NCI-H1436 treated with DMSO at 0.1 percent for 48 hours (cell line): ENCODE measurements around the gene GOSR2.

ENCODE experiments used
- DNase-seq: peaks from one replicate; lab custom pipeline; 2025; lab: John Stamatoyannopoulos, UW

The GOSR2 gene

DNA sequence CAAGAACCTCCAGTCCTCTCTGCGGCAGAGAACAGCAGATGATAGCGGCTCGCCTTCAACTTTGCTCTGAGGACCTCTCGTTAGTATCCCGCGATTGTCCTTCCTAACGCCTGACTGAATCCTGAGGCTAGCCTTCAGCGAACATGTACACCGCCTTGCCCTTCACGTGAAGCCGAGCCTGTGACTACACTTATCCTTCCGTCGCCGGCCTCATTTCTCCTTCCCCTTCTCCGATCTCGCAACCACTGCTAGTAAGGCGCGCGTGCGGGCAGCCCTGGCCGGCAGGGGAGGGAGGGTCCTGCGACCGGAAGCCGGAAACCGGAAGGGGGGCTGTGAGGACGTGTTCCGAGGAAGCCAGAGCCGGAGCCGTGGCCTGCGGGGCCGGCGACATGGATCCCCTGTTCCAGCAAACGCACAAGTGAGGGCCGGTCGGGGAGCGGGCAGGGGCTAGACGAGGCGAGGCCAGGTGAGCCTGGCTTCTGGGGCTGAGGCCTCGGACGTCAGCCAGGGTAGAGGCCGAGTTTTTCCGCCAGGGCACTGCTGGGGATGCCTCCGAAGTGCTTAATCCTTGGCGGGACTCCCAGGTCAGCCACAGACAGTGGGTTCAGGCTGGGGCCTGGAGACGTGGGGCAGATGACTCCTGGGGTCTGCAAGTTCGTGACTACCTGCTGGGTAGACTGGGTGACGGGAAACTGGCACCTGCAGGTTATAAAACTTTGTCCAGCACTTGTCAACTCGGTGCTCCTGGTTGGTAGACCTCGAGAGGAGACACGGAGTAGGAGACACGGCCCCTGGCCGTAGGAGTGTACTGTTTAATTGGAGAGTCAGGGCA is at the start of gene GOSR2:
TSS of gene GOSR2 (plus strand) at position 357 of the 832 bp plus-strand sequence. CDS start at position 390, 33 bp downstream.
- peak; percentile 80 for DNase-seq

DNA sequence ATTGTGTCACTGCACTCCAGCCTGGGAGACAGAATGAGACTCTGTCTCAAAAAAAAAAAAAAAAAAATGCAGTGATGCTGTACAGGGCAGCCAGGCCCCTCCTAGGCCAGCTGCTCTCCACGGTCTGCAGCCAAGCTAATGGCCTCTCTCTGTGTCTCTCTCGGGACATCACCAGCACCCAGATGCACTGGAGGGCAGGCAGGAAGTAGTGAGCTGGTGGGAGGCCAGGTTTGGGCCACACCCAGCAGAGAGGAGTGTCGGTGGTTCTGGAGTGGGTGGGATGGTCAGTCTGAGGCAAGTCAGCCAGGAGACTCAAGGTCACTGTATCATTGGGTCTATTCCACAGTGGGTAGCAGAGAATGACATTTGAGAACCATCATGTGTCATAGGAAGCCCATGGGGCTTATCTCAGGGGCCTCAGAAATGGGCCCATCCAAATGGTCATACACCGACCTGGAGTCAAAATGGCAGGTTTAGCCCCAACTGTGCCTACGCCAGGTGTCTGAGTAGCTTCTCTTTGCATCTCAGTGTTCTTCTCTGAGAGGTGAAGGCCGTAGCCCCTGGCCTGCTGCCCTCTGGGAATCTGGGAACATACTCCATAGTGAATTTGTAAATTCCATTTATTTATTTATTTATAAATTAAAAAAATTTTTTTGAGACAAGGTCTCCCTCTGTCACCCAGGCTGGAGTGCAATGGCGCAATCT is 48.9 kb upstream of the GOSR2 start:
- DNase-seq: no peak

DNA sequence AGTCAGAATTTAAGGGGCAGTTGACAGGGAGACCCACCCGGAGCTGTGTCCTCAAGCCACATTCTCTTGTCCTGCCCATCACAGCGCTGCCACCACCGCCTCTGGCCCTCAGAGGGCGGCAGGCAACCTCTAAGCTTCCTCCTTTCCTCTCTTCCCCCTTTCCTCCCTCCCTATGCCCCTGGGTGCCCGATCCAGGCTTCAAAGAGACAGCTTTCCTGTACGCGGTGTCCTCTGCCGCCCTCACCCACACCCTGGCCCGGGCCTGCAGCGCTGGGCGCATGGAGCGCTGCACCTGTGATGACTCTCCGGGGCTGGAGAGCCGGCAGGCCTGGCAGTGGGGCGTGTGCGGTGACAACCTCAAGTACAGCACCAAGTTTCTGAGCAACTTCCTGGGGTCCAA is 48.1 kb upstream of the GOSR2 start:
- DNase-seq: no peak

DNA sequence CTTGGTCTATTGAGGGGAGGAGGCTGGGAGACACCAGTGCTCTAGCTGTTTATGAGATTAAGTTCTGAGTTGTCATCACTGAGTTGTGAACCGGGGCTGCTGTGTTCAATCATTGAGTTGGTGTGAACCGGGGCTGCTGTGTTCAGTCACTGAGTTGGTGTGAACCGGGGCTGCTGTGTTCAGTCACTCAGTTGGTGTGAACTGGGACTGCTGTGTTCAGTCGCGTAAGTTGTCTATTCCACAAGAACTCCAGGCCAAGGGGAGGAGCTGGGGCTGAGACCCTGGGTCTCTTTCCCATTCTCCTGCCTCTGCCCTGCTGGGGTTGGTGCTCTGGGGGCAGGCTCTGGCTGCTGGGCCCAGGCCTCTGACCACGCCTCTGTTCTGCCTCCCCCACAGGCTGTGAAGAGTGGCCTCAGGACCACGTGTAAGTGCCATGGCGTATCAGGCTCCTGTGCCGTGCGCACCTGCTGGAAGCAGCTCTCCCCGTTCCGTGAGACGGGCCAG is 47.1 kb upstream of the GOSR2 start:
- DNase-seq: no peak

DNA sequence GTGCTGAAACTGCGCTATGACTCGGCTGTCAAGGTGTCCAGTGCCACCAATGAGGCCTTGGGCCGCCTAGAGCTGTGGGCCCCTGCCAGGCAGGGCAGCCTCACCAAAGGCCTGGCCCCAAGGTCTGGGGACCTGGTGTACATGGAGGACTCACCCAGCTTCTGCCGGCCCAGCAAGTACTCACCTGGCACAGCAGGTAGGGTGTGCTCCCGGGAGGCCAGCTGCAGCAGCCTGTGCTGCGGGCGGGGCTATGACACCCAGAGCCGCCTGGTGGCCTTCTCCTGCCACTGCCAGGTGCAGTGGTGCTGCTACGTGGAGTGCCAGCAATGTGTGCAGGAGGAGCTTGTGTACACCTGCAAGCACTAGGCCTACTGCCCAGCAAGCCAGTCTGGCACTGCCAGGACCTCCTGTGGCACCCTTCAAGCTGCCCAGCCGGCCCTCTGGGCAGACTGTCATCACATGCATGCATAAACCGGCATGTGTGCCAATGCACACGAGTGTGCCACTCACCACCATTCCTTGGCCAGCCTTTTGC is 46.5 kb upstream of the GOSR2 start:
- DNase-seq: no peak

DNA sequence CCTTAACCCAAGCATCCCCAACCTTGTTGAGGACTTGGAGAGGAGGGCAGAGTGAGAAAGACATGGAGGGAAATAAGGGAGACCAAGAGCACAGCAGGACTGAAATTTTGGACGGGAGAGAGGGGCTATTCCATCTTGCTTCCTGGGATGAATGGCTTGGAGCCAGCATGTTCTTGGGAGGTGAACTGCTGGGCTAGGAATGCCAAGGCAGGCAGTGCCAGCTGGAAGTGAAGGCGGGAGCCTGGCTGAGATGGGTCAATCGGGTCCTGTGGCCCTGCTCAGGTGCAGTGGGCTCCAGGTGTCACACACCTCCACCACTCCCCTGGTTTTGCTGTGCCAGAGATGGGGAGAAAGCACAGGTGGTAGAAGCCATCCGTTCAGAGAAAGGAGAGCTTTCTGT is 46.0 kb upstream of the GOSR2 start:
- no peak for DNase-seq

DNA sequence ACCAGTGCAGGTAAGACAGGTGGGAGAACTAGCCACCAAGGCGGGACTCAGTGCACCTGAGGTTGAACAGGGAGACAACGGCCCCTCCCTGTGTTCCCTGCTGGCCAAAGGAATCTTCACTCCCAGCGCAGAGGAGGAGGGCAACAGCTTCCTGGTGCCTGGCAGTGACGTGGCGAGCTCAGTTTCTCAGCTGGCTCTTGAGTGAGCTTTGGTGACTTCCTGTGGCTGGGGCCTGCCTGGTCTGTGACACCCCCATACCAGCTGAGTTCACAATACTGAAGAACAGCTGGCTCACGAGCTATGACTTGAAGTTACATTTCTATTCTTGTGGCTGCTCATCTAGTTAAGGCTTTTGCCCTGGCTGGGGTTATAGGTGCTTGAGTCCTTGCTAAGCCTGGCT is 45.5 kb upstream of the GOSR2 start:
- no peak for DNase-seq

DNA sequence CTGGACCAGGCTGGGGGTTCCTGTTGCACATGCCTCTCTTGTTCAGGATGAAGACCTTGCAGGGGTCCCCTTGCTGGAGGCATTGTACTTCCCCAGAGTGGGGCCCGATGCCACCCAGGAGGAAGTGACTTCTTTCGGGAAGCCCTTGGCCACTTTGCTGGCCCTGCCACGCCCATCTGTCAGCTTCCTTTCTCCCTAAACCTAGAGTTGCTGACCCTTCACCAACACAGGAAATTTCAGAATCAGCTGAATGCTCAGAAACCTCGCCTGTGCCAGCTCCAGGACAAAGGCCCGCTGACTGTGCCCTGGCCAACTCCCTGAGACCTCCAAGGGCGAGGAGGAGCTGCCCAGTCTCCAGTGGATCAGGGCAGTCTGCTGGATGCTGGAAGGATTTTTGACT is 44.9 kb upstream of the GOSR2 start:
- no peak for DNase-seq

DNA sequence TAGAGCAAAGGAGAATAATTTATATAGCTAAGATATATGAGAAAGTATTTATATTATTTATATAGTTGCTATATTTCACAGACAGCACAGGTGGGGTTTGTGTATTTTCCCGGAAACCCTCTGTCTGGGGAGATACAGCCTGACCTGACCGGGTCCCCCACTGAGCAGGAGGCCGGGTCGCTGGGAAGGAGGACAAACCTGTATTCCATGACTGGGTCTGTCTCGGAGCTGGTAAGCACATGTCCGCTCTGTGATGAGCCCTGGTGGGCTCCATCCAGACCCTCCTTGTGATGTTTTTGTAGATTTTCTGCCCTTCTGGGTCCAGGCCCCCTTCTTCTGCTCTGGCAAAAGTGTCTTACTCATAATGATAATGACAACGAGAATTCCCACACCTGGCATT is 43.9 kb upstream of the GOSR2 start:
- no peak for DNase-seq

DNA sequence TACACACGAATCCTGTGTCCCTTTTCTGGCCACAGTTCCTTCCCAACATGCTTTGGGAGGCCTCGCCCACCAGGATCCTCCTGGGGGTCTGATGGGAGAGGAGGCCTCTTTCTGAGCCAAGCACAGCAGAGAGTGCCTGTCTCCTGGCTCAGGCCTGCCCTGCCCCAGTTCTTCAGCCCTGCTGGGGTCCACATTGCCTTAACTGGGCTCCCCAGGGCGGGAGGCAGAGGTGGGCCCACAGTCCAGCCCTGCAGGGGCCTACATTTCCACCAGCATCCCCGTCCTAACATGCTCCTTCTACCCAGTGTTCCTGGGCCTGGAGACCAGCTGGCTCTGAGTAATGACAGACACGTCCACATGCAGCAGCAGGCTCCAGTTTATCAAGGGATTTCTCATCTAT is 41.9 kb upstream of the GOSR2 start:
- DNase-seq: no peak

DNA sequence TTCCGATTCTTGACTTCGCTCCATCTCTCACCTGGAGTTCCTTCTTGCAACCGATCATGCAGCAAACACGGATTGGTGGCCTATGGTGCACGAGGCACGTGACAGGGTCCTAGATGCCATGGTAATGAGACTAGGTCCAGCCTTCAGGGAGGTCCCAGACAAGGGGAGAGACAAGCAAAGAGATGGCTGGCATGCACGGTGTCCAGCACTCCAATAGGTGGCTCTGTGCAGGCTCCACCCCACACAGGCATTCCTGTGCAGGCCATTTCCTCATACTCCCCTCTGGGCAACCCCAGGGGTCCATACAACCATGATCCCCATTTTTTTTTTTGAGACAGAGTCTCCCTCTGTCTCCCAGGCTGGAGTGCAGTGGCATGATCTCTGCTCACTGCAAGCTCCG is 40.3 kb upstream of the GOSR2 start:
- no peak for DNase-seq

DNA sequence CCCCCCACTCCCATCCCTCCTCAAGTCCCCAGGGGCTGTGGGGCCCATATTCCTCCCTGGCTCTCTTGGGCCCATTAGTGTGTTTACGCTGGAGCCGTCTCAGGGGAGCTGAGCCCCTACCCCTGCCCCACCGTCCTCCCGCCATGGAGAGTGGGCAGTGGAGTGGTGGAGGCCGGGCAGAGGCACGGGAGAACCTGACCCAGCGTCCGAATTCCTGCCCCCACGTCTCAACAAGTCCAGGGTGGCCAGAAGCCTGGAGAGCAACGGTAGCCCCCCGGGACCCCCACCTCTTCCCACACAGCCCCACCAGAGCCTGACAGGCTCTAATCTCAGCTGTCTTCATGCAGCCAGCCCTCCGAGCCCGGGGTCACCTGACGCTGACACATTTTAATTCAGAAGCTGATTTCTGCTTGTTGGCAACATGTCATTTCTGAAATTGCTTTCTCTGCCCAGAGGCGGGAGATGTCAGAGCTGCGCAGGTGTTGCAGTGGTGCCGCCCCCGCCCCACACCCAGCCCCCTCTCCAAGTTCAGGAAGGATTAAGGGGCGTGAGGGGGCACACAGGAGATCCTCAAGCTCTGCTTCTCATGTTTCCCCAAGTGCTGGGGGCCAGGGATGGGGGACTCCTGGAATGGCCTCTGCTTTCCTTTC is 39.0 kb upstream of the GOSR2 start:
- no peak for DNase-seq

DNA sequence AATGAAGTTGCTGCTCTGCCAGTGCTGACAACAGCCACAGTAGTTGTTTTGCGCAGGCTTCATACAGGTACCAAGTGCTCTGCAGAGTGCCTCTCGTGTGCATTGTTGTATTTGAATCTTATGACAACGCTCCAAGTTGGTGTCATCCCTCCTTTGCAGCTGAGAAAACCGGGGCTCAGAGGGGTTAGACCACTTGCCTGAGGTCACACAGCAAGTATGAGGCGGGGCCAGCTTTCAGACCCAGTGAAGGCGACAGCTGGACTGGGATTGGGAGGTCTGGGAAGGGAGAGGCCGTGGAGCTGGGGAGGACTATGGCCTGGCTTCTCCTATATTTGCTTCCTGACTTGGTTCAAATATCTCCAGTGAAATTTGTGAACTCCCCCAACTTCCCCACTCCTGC is 38.4 kb upstream of the GOSR2 start:
- no peak for DNase-seq

DNA sequence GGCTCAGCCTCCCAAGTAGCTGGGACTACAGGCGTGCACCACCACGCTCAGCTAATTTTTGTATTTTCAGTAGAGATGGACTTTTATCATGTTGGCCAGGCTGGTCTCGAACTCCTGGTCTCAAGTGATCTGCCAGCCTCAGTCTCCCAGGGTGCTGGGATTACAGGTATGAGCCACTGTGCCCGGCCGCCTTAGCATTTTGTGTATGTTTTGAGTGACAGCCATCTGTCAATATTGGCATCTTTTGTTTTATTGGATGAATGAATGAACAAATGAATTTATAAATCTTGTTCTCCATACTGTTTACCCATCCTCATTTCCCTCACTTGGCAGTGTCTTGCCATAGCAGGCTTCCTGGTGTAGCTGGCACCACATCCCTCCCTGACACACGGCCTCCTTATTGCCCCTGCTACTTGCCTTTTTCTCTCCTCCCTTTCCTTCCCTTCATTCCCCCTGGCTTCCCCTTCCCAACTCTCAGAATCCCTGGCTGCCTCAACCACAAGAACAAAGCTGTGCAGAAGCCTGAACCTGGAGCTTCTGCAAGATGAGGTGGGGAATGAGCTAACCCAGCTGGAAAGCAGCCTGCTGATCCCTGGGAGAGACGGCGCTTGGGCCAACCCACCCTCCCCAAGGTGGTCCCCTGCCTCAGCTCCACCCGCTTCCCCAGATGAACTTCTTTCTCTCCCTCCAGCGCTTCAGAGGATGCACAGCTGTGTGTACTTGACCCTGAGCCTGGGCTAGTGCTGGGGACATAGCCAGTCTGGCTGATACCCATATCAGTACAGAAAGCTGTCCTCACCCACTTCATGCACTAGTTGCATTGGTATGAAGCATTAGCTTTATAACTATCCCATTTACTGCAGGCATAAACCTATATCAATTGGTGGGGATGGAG is 37.3 kb upstream of the GOSR2 start:
- DNase-seq: no peak

DNA sequence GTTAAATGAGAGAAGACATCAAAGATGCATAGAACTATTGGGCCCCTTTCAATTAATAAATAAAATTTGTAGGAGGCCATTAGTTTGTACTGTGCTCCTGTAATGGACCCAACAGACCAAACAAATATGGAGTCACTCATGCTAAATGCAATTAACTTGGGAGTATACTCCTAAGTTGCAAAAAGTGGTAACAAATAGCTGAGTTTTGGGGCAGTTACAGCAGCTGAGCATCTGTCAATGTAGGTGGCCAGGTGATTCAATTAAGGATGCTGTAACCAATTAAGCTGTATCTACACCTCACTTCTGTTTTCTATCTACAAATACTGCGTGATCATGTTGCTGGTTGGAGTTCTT is 36.7 kb upstream of the GOSR2 start:
- no peak for DNase-seq

DNA sequence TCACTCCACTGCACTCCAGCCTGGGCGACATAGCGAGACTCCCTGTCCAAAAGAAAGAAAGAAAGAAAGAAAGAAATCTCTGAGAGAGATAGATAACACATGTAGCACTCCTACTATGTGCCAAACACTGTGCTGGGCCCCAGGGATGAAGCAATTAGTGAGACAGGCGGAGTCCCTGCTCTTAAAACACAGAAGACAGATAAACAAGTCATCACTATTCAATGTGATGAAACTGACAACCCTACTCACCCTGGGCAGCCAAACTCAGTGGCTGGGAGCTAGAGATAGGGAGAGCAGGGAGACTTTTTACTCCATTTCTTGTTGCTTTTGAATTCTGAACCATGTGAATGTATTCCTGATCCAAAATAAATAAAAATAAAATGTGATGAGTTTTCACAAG is 35.2 kb upstream of the GOSR2 start:
- DNase-seq: no peak

DNA sequence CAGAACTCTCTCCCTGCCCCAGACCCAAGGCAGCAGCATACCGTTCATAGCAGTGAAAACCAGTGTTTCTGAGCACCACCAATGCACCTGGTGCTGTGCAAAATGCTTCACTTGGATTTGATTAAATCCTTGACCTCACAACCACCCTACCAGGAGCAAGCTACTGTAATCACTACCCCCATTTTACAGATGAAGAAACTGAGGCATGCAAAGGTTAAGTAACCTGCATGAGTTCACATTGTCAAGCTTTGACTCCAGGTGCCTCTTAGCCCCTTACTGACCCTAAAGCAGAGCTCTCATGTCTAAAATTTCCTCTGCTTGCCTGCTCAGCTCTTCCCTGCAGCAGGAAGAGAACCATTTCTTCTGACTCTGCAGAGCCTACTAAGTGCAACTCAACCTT is 34.2 kb upstream of the GOSR2 start:
- no peak for DNase-seq

DNA sequence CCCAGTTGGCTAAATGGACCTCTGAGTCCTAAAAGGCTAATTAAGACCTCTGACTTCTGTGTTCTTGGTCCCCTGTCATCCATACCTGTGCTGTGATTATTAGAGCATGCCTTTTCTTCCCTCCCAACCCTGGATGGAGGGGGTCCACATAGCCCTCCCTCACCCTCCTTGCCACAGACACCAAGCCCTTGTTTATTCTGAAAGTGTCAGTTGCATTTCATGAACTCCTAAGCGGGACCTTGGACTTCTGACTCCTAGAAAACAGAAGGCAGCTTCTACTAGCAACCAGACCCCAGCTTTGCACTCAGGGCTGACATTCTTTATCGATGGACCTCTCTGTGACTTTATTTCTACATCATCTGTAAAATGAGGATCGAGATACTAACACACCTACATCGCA is 33.4 kb upstream of the GOSR2 start:
- DNase-seq: no peak

DNA sequence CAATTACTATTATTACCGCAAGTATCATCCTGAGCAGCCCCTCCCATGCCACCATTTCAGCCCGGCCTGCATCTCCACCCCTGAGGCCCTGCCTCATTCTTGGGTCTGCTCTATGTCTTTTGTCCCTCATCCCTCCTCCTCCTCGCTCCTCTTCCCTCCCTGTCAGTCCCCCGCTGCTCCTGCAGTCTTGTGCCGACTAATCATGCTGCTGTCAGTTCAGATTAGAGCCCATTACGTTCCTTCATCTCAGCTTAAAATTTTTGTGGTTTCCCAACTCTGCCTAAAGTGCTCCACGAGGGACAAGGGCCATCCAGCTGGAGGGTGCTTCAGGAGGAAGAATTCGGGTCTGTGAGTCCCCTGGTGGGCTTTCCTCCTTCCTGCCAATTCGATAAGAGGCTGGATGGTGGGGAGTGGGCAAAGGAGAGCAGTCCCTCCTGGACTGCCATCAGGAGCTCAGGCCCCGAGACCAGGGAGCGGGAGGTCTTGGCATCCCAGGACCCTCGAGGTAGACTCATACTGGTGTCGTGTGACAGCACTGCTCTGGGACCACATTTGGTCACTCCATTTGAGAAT is 32.9 kb upstream of the GOSR2 start:
- no peak for DNase-seq

DNA sequence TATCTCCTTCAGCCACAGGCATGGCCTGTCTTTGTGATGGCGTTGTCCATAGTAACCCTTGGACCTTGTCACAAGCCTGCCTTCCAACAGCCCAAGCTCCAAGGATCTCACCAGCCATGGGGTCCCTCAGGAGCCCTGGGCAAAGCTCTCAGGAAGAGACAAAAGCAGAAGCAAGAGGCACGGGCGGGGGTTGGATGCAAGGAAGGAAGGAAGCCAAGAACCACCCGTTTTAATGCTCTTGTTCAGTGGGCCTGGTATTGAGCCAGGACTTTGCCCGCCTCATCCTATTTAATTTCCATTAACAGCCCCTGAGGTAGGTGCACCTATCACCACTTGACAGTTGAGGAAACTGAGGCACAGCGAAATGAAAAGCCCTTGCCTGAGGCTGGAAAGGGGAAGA is 32.3 kb upstream of the GOSR2 start:
- no peak for DNase-seq

DNA sequence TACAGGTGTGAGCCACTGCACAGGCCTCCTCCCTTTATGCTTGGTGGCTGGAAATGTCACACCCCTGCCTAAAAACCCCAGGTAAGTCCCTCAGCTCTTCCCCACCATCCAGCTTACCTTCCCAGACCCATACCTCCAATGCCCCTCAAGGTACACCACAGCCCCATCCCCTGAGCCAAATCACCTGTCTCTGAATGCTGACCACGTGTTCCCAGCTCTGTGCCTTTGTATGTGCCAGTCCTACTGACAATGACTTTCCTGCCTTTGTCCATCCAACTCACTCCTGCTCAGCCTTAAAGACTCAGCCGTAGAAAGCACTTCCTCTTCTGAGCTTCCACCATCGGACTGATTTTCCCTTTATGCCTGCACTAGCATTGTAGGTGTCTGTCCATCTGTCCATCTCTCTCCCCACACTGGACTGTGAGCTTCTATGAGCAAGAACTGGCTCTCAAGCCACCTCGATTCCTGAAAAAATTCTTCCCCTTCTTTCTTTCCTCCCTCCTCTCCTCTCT is 30.7 kb upstream of the GOSR2 start:
- no peak for DNase-seq
